GM23248 (cell line): Measurements from ENCODE around the gene DLG2. TPM values are rescaled to one million over a fixed set of nuclear protein-coding genes. Genes with fewer than 3 reads are reported as not detected.

Source experiments
- DNase-seq: peaks from one replicate; pipeline ENCODE4 v3.0.0-alpha.2; 2015
- H2AFZ ChIP-seq: fragments of 200-600 bp; sonication (generic); 2 replicates; pipeline ENCODE4 v1.6.1; 2016; ENCODE audit warnings: antibody characterized with exemption
- H3F3A ChIP-seq: fragments of 200-600 bp; sonication (generic); 2 replicates; pipeline ENCODE4 v1.6.1; 2016; ENCODE audit warnings: mild to moderate bottlenecking, antibody characterized with exemption, mixed run types; ENCODE audit not compliant: insufficient read depth
- H3K27ac ChIP-seq: fragments of 200-600 bp; sonication (generic); 2 replicates; pipeline ENCODE4 v1.5.1; 2016; ENCODE audit warnings: mild to moderate bottlenecking
- H3K27me3 ChIP-seq: fragments of 200-600 bp; sonication (generic); replicated peaks from 2 replicates; pipeline ENCODE4 v1.6.1; 2016; ENCODE audit warnings: mild to moderate bottlenecking; ENCODE audit not compliant: insufficient read depth
- H3K36me3 ChIP-seq: fragments of 200-600 bp; sonication (generic); 2 replicates; pipeline ENCODE4 v1.6.1; 2016; ENCODE audit warnings: low read depth, mild to moderate bottlenecking
- H3K4me1 ChIP-seq: fragments of 200-600 bp; sonication (generic); 2 replicates; pipeline ENCODE4 v1.6.1; 2016; ENCODE audit warnings: mild to moderate bottlenecking; ENCODE audit not compliant: insufficient read depth
- H3K4me2 ChIP-seq: fragments of 200-600 bp; sonication (generic); one replicate; pipeline ENCODE4 v1.6.1; 2016; ENCODE audit warnings: mild to moderate bottlenecking; ENCODE audit not compliant: unreplicated experiment
- H3K4me3 ChIP-seq: fragments of 200-600 bp; sonication (generic); 2 replicates; pipeline ENCODE4 v1.5.1; 2016; ENCODE audit warnings: mild to moderate bottlenecking
- H3K79me2 ChIP-seq: fragments of 200-600 bp; sonication (generic); 2 replicates; pipeline ENCODE4 v1.6.1; 2016; ENCODE audit warnings: mild to moderate bottlenecking; ENCODE audit not compliant: insufficient read depth
- H3K9ac ChIP-seq: fragments of 200-600 bp; sonication (generic); 2 replicates; pipeline ENCODE4 v1.6.1; 2016; ENCODE audit warnings: mild to moderate bottlenecking
- H3K9me2 ChIP-seq: fragments of 200-600 bp; sonication (generic); 2 replicates; pipeline ENCODE4 v1.6.1; 2016; ENCODE audit warnings: mixed run types, mild to moderate bottlenecking, moderate library complexity; ENCODE audit not compliant: insufficient read depth
- H3K9me3 ChIP-seq: fragments of 200-600 bp; sonication (generic); one replicate; pipeline ENCODE4 v1.6.1; 2017; ENCODE audit warnings: low read depth
- H4K20me1 ChIP-seq: fragments of 200-600 bp; sonication (generic); 2 replicates; pipeline ENCODE4 v1.6.0; 2016; ENCODE audit not compliant: insufficient read depth
- EZH2 ChIP-seq: fragments of 200-600 bp; sonication (generic); IDR thresholded peaks from 2 replicates; pipeline ENCODE4 v1.6.1; 2018; ENCODE audit warnings: antibody characterized with exemption, mild to moderate bottlenecking; ENCODE audit not compliant: insufficient read depth, poor library complexity, severe bottlenecking
- EZH2phosphoT487 ChIP-seq: fragments of 200-600 bp; sonication (generic); IDR thresholded peaks from 2 replicates; pipeline ENCODE4 v1.6.1; 2018; ENCODE audit warnings: antibody characterized with exemption, moderate library complexity, mild to moderate bottlenecking, low read depth; ENCODE audit not compliant: insufficient read depth
- WGBS, 2 experiments: methylation state at CpG; one replicate each; pipeline ENCODE4 v1.1.6; 2015 to 2017; ENCODE audit warnings: low lambda C conversion rate in 2 of 2, low coverage in 1 of 2; ENCODE audit errors: missing lambda C conversion rate in 2 of 2; 5-methylcytosine and 5-hydroxymethylcytosine counted together
- in situ Hi-C: fragments of 300-500 bp; cut with MboI; formaldehyde crosslinking; loops from 2 replicates; pipeline ENCODE4 v1.15.0; 2020
- polyA plus RNA-seq: library from polyadenylated mRNA; unstranded; fragments of >200 nt; fragmentation: Nextera tagmentation; extraction: Ambion mirVana; gene quantifications from 2 replicates; pipeline ENCODE4 v1.2.1, GENCODE V29; 2016
- total RNA-seq: library from RNA; depleted of rRNA; stranded (reverse); fragments of >200 nt; shearing (Covaris generic); gene quantifications from 2 replicates; pipeline ENCODE4 v1.2.3, GENCODE V29; 2014

Gene DLG2
- total and polyA plus RNA-seq, 2 experiments from 2014 or later: 1.1 to 1.7 TPM

GRCh38 chr11:85647604-85648299 lies 20.6 kb upstream of the DLG2 start, which contains the start of gene TMEM126A:
Gene TMEM126A (plus strand): TSS chr11:85647967. CDS start chr11:85650256, 2,289 bp downstream.
- TF ChIP-seq EZH2phosphoT487 (no peak), EZH2 (no peak)
- Histone ChIP-seq H4K20me1 (no peaks in the 10 kb centered on the region), H3K9ac (peak within 1 kb of the TSS; percentile 85), H3K4me1 (peaks cover 21% of the 10 kb centered on the region), H3K4me2 (peak within 1 kb of the TSS; percentile 98), H3K9me2 (no peaks in the 10 kb centered on the region), H2AFZ (peak within 1 kb of the TSS; percentile 96), H3K27ac (peak within 1 kb of the TSS; percentile 64), H3K27me3 (no peaks in the 10 kb centered on the region), H3K79me2 (peaks cover 40% of the 10 kb centered on the region), H3F3A (peaks cover 40% of the 10 kb centered on the region), H3K4me3 (peak within 1 kb of the TSS; percentile 90), H3K36me3 (no peaks in the 10 kb centered on the region), H3K9me3 (no peaks in the 10 kb centered on the region)
- in situ Hi-C loops: no loop called here
- peak; percentile 93 for DNase-seq
- WGBS, 2 experiments: 1 to 2% methylated on average over 33 of the region's 33 CpGs

GRCh38 chr11:85647078-85647477 lies 19.9 kb upstream of the DLG2 start:
- peak overlapping the region; percentile 98 for H3K4me2 ChIP-seq
- H3K27me3 ChIP-seq: no peaks in the 10 kb centered on the region
- in situ Hi-C loops: no loop called here
- TF ChIP-seq EZH2phosphoT487 (no peak), EZH2 (no peak)
- peak overlapping the region; percentile 85 for H3K9ac ChIP-seq
- H3K36me3 ChIP-seq: no peaks in the 10 kb centered on the region
- peaks cover 21% of the 10 kb centered on the region for H3K4me1 ChIP-seq
- H3K9me2 ChIP-seq: no peaks in the 10 kb centered on the region
- peak; percentile 34 for DNase-seq
- H3K79me2 ChIP-seq: peaks cover 40% of the 10 kb centered on the region
- peak overlapping the region; percentile 90 for H3K4me3 ChIP-seq
- peak overlapping the region; percentile 64 for H3K27ac ChIP-seq
- no peaks in the 10 kb centered on the region for H3K9me3 ChIP-seq
- peaks cover 39% of the 10 kb centered on the region for H3F3A ChIP-seq
- no peaks in the 10 kb centered on the region for H4K20me1 ChIP-seq
- peak overlapping the region; percentile 96 for H2AFZ ChIP-seq
- WGBS, 2 experiments: 21 to 23% methylated on average over 2 of the region's 2 CpGs

- Histone ChIP-seq H3K79me2 (peaks cover 8% of the 10 kb centered on the region), H3K36me3 (no peaks in the 10 kb centered on the region), H3K27ac (no peak overlapping the region), H3K4me1 (peaks cover 6% of the 10 kb centered on the region; the same call in 1 of the 2 replicates), H2AFZ (no peak overlapping the region), H3K27me3 (no peaks in the 10 kb centered on the region), H3K9me2 (no peaks in the 10 kb centered on the region), H3K9me3 (no peaks in the 10 kb centered on the region), H3F3A (peaks cover 9% of the 10 kb centered on the region; the same call in 1 of the 2 replicates), H4K20me1 (no peaks in the 10 kb centered on the region), H3K4me3 (no peak overlapping the region), H3K9ac (no peak overlapping the region), H3K4me2 (no peak overlapping the region)
- 90 to 95% methylated on average over 2 of the region's 2 CpGs for WGBS, 2 experiments
- no peak for DNase-seq
- no peak for TF ChIP-seq EZH2
- TF ChIP-seq EZH2phosphoT487: no peak
- in situ Hi-C loops: no loop called here
Measured at GRCh38 chr11:85643191-85643614, 16.1 kb upstream of the DLG2 start.

GRCh38 chr11:85634747-85635146 lies 7.6 kb upstream of the DLG2 start:
- no peak for TF ChIP-seq EZH2
- TF ChIP-seq EZH2phosphoT487: no peak
- Histone ChIP-seq H3K4me3 (no peak overlapping the region), H3F3A (no peaks in the 10 kb centered on the region), H2AFZ (no peak overlapping the region), H3K4me2 (no peak overlapping the region), H3K27me3 (no peaks in the 10 kb centered on the region), H3K4me1 (no peaks in the 10 kb centered on the region), H3K27ac (no peak overlapping the region), H3K9me3 (no peaks in the 10 kb centered on the region), H3K9me2 (no peaks in the 10 kb centered on the region), H3K9ac (no peak overlapping the region), H3K36me3 (peaks cover 24% of the 10 kb centered on the region), H3K79me2 (peaks cover 31% of the 10 kb centered on the region), H4K20me1 (no peaks in the 10 kb centered on the region)
- in situ Hi-C loops: no loop called here
- WGBS, 2 experiments: 79 to 83% methylated on average over 3 of the region's 3 CpGs
- DNase-seq: no peak
